Bladder microvascular endothelial cell (primary cell): ENCODE measurements around the gene WIZ. TPM values are rescaled to one million over a fixed set of nuclear protein-coding genes. Genes with fewer than 3 reads are reported as not detected.

Source experiments
- total RNA-seq: library from RNA; depleted of rRNA; stranded (reverse); fragments of >200 nt; gene quantifications from 2 replicates; pipeline ENCODE4 v1.2.3, GENCODE V29; 2014

Gene WIZ, protein sequence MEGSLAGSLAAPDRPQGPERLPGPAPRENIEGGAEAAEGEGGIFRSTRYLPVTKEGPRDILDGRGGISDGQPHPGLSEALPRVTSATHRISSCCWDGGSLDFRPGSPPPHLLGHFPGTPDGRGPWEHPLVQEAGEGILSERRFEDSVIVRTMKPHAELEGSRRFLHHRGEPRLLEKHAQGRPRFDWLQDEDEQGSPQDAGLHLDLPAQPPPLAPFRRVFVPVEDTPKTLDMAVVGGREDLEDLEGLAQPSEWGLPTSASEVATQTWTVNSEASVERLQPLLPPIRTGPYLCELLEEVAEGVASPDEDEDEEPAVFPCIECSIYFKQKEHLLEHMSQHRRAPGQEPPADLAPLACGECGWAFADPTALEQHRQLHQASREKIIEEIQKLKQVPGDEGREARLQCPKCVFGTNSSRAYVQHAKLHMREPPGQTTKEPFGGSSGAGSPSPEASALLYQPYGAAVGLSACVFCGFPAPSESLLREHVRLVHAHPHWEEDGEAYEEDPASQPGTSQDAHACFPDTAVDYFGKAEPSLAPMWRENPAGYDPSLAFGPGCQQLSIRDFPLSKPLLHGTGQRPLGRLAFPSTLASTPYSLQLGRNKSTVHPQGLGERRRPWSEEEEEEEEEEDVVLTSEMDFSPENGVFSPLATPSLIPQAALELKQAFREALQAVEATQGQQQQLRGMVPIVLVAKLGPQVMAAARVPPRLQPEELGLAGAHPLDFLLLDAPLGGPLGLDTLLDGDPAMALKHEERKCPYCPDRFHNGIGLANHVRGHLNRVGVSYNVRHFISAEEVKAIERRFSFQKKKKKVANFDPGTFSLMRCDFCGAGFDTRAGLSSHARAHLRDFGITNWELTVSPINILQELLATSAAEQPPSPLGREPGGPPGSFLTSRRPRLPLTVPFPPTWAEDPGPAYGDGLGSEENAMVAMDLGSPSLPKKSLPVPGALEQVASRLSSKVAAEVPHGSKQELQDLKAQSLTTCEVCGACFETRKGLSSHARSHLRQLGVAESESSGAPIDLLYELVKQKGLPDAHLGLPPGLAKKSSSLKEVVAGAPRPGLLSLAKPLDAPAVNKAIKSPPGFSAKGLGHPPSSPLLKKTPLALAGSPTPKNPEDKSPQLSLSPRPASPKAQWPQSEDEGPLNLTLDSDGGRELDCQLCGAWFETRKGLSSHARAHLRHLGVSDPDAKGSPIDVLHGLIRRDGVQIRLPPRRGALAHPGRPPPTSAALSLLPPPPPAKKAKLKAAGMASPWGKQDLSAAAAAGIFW (N-terminal part only)
- total RNA-seq, result 5.7 and 9.9 TPM in 2 replicates

DNA sequence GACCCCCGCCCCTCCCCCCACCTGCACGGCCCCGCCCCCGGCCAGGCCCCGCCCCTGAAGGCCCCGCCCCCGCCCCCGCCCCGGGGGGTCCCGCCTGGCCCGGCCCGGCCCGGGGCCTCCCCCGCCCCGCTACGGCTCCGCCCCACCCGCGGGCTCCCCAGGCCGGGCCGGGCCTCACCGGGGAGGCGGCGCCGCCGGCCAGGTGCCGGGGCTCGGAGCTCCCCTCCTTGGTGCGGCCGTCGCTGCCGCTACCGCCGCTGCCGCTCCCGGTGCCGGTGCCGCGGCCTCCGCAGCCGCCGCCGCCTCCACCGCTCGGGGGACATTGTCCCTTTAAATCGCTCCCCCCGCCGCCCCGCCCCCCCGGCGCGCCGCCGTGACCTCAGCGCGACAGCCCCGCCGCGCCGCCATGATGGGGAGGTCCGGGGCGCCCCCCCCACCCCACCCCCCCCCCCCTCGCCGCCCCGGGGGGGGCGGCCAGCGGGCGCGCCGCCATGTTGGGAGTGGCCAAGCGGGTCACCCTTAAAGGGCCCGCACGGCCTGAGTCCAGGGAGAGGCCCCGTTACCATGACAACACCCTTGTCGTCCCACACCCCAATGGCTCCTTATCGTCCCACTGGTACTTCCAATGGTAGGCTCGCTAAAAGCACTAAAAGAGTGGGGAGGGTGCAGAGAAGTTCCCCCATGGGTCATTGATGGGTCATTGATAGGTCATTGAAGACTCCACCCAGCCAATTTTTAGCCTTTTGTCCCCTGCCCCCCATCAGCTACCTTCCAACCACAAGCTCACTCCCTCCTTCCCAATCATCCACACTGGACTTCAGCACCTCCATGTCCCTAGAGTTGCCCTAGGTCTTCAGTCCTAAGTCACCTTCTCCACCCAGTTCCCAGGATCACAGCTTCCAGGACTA is at the start of gene WIZ:
TSS of gene WIZ (minus strand) at position 337 of the 908 bp plus-strand sequence. CDS start 1,649 bp downstream, outside the sequence.

GRCh38 chr19:15479391-15480345 is 29.9 kb upstream of the WIZ start, which contains the start of gene PGLYRP2:
TSS of gene PGLYRP2 (minus strand) at chr19:15479501. CDS start at chr19:15479371, 130 bp downstream.

DNA sequence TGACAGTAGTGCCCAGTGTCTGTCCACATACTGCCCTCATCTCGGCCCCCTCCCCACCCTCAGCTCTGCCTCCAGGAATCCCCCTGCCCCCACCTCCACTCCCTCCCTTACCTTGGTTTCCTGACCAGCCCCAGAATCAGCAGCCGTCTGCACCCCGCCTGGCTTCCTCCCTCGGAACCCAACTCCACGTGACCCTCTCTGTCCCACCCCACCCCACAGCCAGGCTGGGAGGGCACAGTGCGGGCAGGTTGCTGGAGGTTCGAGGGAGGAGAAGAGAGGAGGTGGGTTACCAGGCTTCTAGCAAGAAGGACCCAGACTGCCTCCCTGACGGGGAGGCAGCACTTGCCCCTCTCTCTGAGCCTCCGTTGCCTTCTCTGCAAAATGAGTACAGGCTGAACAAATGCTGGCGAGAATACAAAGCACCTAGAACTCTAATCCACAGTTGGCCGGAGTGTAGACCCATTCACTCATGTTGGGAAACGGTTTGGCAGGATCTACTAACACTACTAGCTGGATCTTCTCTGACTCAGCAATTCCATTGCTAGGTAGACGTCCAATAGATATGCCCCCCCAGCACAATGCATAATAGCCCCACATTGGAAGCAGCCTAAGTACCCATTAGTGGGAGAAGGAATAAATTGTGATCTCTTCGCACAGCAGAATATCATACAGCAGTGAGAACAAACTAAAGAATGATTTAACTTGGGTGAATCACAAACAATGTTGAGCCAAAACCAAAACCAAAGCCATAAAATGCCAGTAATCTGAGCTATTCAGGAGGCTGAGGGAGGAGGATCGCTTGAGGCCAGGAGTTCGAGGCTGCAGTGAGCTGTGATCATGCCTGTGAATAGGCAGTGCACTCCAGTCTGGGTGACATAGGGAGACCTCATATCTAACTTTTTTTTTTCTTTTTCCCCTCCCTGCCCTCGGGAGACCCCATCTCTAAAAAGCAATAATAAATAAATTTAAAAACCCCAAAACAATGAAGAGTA is 14.9 kb upstream of the WIZ start, which contains the start of gene RASAL3:
TSS of gene RASAL3 (minus strand) at position 151 of the 992 bp plus-strand sequence. CDS start 186 bp downstream, outside the sequence.

DNA sequence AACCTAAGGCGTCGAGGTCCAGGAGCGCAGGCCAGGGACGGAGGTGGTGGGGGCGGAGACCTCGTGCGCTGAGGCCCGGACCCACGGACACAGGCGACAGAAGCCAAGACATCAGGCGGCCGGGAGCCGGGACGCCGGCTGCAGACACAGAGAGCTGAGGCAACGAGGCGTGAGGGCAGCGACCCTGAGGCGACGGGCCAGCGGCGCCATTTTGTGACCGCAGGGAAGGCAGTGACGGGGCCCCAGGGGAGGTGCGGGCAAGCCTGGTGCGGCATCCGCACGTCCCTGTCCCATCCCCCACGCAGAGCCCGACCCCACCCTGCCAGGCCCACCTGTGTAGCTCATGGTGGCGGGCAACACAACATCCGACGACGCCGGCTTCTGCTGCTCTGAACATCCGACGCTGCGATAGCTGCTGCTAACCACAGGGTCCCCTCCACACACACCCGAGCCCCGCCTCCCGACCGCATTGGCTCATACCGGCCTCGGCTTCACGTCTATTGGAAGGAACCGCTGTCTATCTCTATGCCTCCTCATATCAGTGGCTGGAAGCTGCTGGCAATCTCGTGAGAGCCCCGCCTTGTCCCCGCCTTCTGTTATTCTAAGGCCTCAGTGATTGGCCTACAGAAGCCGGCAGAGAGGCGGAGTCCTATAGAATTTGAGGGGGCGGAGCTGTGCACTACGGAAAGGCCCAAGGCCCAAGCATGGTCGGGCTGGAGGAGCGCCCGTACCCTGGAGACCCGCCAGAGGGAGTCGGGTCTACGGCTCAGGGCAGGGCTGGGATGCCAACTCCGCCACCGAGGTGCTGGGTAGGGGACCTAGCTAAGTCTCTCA is 31.0 kb downstream of the WIZ start, which contains the start of gene AKAP8L:
TSS of gene AKAP8L (minus strand) at position 410 of the 834 bp plus-strand sequence. CDS start at position 345, 65 bp downstream.

GRCh38 chr19:15379083-15379998 is 70.4 kb downstream of the WIZ start, which contains the start of gene AKAP8:
TSS of gene AKAP8 (minus strand) at chr19:15379787. CDS start at chr19:15379731, 56 bp downstream.

Other genes with a start within 250 kb of the WIZ start
- gene NOTCH3, start 249.0 kb downstream of the WIZ start, total RNA-seq, result 3.4 TPM in 2 replicates
- gene EPHX3, start 217.5 kb downstream of the WIZ start, total RNA-seq, result 0.13 and 0.16 TPM in 2 replicates
- gene BRD4, start 117.4 kb downstream of the WIZ start, total RNA-seq, result 8.1 and 21.3 TPM in 2 replicates
- gene AKAP8, start 70.2 kb downstream of the WIZ start, total RNA-seq, result 17.5 and 20.2 TPM in 2 replicates
- gene AKAP8L, start 31.0 kb downstream of the WIZ start, total RNA-seq, result 37.1 and 90.4 TPM in 2 replicates
- 6.3 and 8.2 TPM in 2 replicates for gene RASAL3, start 14.6 kb upstream of the WIZ start, total RNA-seq
- gene PGLYRP2, start 29.5 kb upstream of the WIZ start, total RNA-seq, result not detected in 2 replicates
- not detected in 2 replicates for gene CYP4F22, start 58.6 kb upstream of the WIZ start, total RNA-seq
- not detected in 2 replicates for gene CYP4F8, start 165.3 kb upstream of the WIZ start, total RNA-seq
- not detected in 2 replicates for gene CYP4F3, start 190.9 kb upstream of the WIZ start, total RNA-seq
- not detected in 2 replicates for gene CYP4F12, start 223.1 kb upstream of the WIZ start, total RNA-seq